KOPT-K1 (cell line): Measurements from ENCODE around the gene KRTAP17-1.

ENCODE experiments used
- H3K27ac ChIP-seq: fragments of 200-600 bp; sonication (generic); 2 replicates; pipeline ENCODE4 v1.5.1; 2016; ENCODE audit warnings: antibody characterized with exemption, mild to moderate bottlenecking, low read depth, low read length; ENCODE audit not compliant: poor library complexity, severe bottlenecking
- H3K36me3 ChIP-seq: fragments of 200-600 bp; sonication (generic); 2 replicates; pipeline ENCODE4 v1.5.1; 2017; ENCODE audit warnings: antibody characterized with exemption, mild to moderate bottlenecking, low read length, moderate library complexity; ENCODE audit not compliant: insufficient read depth
- H3K9me3 ChIP-seq: fragments of 200-600 bp; sonication (generic); 2 replicates; pipeline ENCODE4 v1.5.1; 2017; ENCODE audit warnings: antibody characterized with exemption, low read length, mild to moderate bottlenecking; ENCODE audit not compliant: insufficient read depth, poor library complexity, severe bottlenecking

The KRTAP17-1 gene

DNA sequence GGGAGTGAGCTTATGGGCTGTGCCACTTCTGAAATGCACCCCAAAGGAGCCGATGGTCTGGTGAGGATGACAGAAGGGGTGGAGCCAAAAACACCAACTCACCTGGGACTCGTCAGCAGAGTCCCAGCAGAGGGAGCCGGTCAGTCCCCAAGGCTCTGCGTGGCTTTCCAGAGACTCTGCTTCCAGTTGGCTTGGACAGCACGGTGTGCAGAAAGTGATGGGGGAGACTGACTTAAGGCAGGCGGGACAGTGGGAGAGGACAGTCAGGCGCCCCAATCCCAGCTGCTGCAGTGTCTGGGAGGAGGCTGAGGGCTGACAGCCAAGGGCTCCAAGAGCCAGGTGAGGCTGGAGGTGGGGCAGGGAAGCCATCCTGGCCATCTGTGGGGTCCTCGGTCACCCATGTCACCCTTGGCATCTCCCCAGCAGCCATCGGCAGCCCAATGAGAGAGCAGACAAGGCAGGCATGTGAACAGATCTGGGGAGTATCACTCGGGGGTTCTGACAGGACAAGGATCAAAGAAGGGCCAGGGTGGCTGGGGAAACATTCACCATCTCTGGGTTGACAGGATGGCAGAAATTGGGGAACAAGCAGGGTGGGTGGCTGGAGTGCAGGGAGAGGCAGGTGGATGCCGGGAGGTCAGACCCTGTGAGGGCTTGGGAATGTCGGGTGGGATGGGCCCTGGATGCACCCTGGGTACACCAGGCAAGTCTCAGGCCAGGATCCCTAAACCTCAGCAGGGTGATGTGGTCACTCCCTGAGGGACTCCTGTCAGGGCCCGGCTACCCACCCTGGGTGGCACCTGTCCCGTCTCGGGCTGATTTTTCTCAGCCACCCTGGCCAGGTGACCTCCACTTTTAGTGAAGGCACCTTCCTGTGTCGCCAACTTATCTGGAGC is 8.9 kb upstream of the KRTAP17-1 start:
- Histone ChIP-seq H3K27ac (no peak overlapping the region), H3K9me3 (peaks cover 13% of the 10 kb centered on the region), H3K36me3 (no peaks in the 10 kb centered on the region)

GRCh38 chr17:41322903-41323895 is 7.7 kb upstream of the KRTAP17-1 start:
- no peaks in the 10 kb centered on the region for H3K36me3 ChIP-seq
- H3K27ac ChIP-seq, result no peak overlapping the region
- H3K9me3 ChIP-seq, result peaks cover 13% of the 10 kb centered on the region

- H3K9me3 ChIP-seq, result peaks cover 13% of the 10 kb centered on the region
- H3K27ac ChIP-seq, result no peak overlapping the region
- H3K36me3 ChIP-seq, result no peaks in the 10 kb centered on the region
Measured at GRCh38 chr17:41322094-41322902, 6.8 kb upstream of the KRTAP17-1 start.

DNA sequence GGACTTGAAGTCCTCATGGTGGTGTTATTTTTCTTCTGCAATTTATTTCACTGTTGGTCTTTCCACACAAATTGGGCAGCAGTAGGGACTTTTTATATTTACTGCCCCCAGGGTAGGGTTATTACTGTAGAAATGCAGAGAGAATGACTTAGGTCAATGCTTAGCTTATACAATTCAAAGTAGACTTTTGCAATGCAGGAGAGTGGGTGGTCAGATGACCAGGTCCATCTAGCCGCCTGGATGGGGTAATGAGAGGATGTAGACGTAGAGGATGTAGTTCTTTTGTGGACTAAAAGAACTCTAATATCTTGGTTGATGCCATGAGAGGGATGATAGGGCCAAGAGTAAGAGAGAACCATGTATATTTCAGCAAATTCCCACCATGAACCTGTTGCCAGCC is 2.7 kb upstream of the KRTAP17-1 start:
- H3K36me3 ChIP-seq, result no peaks in the 10 kb centered on the region
- H3K27ac ChIP-seq, result no peak overlapping the region
- peaks cover 13% of the 10 kb centered on the region for H3K9me3 ChIP-seq

DNA sequence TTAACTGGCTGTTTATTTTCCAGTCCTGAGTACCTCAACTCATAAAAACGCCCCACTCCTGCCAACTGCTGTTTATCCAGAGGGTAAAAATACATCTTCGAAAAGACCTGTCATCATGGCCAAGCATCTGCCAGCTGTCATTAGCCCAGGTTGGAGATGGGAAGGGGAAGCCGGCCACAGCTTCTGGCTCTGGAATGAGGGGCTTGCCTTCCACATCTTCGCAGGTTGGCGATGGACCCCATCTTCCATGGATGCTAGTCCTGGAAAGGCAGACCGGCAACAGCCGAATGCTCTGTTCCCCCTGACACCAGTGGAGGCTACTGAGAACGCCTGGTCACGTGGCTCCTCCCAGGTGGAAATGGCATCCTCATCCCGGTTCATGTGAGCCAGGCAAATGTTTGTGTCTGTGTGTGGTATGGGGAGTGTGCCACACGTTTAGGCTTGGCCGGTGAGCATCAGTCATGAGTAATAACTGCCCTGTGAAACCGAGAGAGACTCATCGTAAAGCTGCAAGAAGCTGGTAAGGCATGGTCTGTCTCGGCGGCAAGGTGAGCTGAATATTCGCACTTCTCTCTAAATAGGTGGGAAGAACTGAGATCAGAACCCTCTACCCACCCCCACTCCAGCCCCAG is 420 bp upstream of the KRTAP17-1 start:
- Histone ChIP-seq H3K9me3 (peaks cover 13% of the 10 kb centered on the region), H3K27ac (no peak overlapping the region), H3K36me3 (no peaks in the 10 kb centered on the region)

DNA sequence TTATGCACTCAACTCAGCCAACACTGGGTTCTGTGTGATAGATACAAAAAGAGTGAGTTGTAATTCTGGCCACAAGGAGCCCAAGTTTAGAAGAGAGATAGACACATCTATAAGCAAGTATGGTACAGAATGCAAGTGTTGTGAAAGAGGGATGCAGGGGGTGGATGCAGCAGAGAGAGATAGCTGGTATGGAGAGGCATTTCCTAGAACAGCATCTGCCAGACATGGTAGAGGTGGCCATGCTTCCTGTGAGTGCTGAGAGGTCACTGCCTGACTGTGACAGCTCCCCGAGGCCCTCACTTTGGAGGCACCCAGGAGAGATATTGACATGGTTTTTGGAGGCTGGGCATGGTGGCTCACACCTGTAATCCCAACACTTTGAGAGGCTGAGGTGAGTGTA is 4.4 kb downstream of the KRTAP17-1 start:
- Histone ChIP-seq H3K36me3 (no peaks in the 10 kb centered on the region), H3K27ac (no peak overlapping the region), H3K9me3 (no peaks in the 10 kb centered on the region)

DNA sequence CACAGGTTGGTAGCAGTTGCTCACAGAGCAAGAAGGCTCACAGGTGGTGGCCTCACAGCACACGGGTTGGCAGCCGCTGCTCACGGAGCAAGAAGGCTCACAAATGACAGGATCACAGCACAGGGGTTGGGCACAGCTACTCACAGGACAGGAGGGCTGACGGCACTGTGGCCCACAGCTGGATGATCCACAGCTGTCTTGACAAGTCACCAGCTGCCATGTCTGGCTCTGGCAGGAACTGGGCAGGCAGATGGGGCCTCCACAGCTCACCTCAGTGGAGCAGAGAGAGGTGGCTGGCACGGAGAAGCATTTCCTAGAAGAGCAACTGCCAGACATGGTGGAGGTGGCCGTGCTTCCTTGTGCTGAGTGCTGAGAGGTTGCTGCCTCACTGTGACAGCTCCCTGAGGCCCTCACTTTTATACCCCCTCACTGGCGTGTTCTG is 6.6 kb downstream of the KRTAP17-1 start, which contains the start of gene KRTAP16-1:
Gene KRTAP16-1, minus strand, starts transcription at position 392 of the 442 bp plus-strand sequence. Its CDS starts 56 bp downstream, at position 336.
- no peaks in the 10 kb centered on the region for H3K36me3 ChIP-seq
- peak within 1 kb of the TSS; percentile 74 for H3K27ac ChIP-seq
- no peaks in the 10 kb centered on the region for H3K9me3 ChIP-seq

DNA sequence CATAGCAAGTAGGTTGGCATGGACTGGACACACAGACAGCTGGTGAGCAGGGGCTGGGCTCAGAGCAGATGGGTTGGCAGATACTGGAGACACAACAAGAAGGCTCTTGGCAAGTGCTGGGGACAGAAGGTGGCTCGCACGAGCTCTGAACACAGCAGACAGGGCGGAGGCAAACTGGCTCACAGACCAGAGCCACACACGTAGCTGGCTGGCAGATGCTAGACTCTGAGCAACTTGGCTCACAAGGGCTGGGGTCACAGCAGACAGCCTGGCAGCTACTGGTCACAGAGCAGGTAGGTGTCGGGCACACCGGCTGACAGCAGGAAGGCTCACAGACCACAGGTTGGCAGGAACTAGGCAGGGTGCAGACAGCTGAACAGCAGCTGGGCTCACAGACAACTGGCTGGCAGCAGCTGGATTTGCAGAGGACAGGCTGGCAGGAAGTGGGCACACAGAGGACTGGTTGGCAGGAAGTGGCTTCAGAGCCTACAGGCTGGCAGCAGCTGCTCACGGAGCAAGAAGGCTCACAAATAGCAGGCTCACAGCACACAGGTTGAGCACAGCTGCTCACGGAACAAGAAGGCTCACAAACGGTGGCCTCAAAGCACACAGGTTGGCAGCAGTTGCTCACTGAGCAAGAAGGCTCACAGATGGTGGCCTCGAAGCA is 7.1 kb downstream of the KRTAP17-1 start:
- H3K27ac ChIP-seq, result peak overlapping the region; percentile 74
- no peaks in the 10 kb centered on the region for H3K36me3 ChIP-seq
- H3K9me3 ChIP-seq, result no peaks in the 10 kb centered on the region

DNA sequence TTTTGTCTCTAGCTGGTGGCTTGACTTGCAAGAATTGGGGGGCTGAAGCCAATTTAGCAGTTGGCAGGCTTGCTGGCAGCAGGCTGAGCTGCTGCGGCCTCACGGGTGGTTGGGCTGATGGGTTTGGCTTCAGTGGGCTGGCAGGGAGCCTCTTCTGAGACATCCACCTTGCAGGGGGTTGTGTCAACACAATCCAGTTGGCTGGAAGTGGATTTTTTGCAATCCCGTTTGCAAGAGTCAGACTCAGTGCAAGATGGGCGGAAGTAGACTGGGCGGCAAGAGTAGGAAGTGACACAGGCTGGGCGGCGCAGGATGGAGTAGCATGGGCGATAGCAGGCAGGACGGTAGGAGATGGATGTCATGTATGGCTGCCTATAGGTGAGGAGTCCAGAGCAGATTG is 7.9 kb downstream of the KRTAP17-1 start:
- Histone ChIP-seq H3K36me3 (no peaks in the 10 kb centered on the region), H3K9me3 (no peaks in the 10 kb centered on the region), H3K27ac (peak overlapping the region; percentile 74)

GRCh38 chr17:41304091-41304490 is 11.4 kb downstream of the KRTAP17-1 start:
- Histone ChIP-seq H3K27ac (no peak overlapping the region), H3K9me3 (no peaks in the 10 kb centered on the region), H3K36me3 (no peaks in the 10 kb centered on the region)

- no peak overlapping the region for H3K27ac ChIP-seq
- H3K36me3 ChIP-seq, result no peaks in the 10 kb centered on the region
- H3K9me3 ChIP-seq, result no peaks in the 10 kb centered on the region
Measured at GRCh38 chr17:41302981-41303380, 12.5 kb downstream of the KRTAP17-1 start.

DNA sequence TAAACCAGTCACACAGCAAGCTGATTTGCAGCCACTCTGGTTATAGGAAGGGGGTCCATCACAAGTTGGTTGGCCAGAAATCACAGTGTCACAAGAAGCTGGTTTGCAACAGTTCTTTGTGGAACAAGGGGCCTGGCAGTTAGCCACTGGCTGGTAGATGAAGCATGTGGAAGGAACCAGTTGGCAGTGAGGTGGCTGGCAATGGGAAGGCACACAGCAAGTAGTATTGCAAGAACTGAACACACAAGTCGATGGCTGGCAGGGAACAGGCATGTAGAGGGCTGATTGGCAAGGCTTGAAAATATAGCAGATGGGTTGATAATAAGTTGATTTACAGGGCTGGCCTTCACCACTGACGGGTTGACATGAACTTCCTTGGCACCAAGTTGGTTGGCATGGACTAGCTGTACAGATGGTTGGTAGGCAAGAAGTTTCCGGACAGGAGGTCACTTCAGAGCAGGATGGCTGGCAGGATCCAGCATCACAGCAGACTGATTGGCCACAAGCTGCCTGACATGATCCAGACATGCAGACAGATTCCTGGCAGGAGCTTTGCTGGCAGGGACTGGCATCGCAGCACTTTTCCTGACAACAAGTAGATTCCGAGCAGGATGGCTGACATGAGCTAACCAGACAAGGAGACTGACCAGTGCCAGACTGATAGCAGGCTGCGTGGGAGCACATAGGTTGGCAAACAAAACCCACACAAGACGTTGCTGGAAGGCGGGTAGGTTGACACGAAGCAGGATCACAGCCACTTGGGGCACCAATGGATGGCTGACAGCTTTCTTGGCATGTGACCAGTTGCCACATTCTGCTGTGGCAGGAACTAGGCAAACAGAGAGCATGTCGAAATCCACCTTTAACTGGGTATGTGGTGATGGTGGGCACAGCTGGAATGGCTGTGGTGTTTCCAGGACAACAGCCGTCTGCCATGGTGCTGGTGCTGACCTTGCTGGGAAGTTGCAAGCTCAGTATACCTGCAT is 13.3 kb downstream of the KRTAP17-1 start, which contains the start of gene KRTAP29-1:
Gene KRTAP29-1, minus strand, starts transcription at position 936 of the 986 bp plus-strand sequence. Its CDS starts 0 bp downstream, at position 936.
- Histone ChIP-seq H3K27ac (no peak within 1 kb of the TSS), H3K36me3 (no peaks in the 10 kb centered on the region), H3K9me3 (no peaks in the 10 kb centered on the region)
